ENCODE data around the gene CELF2. TPM values are rescaled to one million over a fixed set of nuclear protein-coding genes. Genes with fewer than 3 reads are reported as not detected.

The CELF2 gene
- total RNA-seq, 4 donors from 2014 or later, result 8.7 to 28.6 (median 22.9) TPM

- no peak overlapping the region for H3K27ac ChIP-seq
- H3K4me1 ChIP-seq, result peaks cover 23% of the 10 kb centered on the region
- no peaks in the 10 kb centered on the region for H3K27me3 ChIP-seq
- H3K9me3 ChIP-seq, result no peaks in the 10 kb centered on the region
- WGBS, result 70% methylated on average over 8 of the region's 8 CpGs
- no peak overlapping the region for H3K4me3 ChIP-seq
- no peak for DNase-seq (ENCODE audit: low spot score in 2 of 2)
- no peaks in the 10 kb centered on the region for H3K36me3 ChIP-seq
- no peak for TF ChIP-seq CTCF (IDR thresholded peaks at IDR 0.05)
- no peak for TF ChIP-seq POLR2A (IDR thresholded peaks at IDR 0.05)
- TF ChIP-seq POLR2AphosphoS5 (IDR thresholded peaks at IDR 0.05), result no peak
- TF ChIP-seq EP300 (IDR thresholded peaks at IDR 0.05), result no peak
Measured at GRCh38 chr10:11334436-11334835, 316.8 kb downstream of the CELF2 start.

- Histone ChIP-seq H3K9me3 (no peaks in the 10 kb centered on the region), H3K27ac (no peak overlapping the region), H3K4me1 (peaks cover 16% of the 10 kb centered on the region), H3K27me3 (no peaks in the 10 kb centered on the region), H3K4me3 (no peak overlapping the region), H3K36me3 (no peaks in the 10 kb centered on the region)
- 71% methylated on average over 12 of the region's 12 CpGs for WGBS
- no peak for DNase-seq (ENCODE audit: low spot score in 2 of 2)
- TF ChIP-seq CTCF (IDR thresholded peaks at IDR 0.05), result no peak
- no peak for TF ChIP-seq POLR2A (IDR thresholded peaks at IDR 0.05)
- no peak for TF ChIP-seq EP300 (IDR thresholded peaks at IDR 0.05)
- TF ChIP-seq POLR2AphosphoS5 (IDR thresholded peaks at IDR 0.05), result no peak
Measured at GRCh38 chr10:11335167-11335652, 317.5 kb downstream of the CELF2 start.

- WGBS, result 93% methylated on average over 12 of the region's 12 CpGs
- Histone ChIP-seq H3K4me3 (no peak overlapping the region), H3K9me3 (no peaks in the 10 kb centered on the region), H3K27ac (no peak overlapping the region), H3K27me3 (no peaks in the 10 kb centered on the region), H3K36me3 (no peaks in the 10 kb centered on the region), H3K4me1 (peaks cover 8% of the 10 kb centered on the region)
- DNase-seq (ENCODE audit: low spot score in 2 of 2), result no peak
- TF ChIP-seq EP300 (IDR thresholded peaks at IDR 0.05) (no peak), POLR2A (IDR thresholded peaks at IDR 0.05) (no peak), POLR2AphosphoS5 (IDR thresholded peaks at IDR 0.05) (no peak), CTCF (IDR thresholded peaks at IDR 0.05) (no peak)
Measured at GRCh38 chr10:11335881-11336430, 318.3 kb downstream of the CELF2 start.

GRCh38 chr10:11336722-11337162 lies 319.1 kb downstream of the CELF2 start:
- no peaks in the 10 kb centered on the region for H3K36me3 ChIP-seq
- WGBS, result 79% methylated on average over 8 of the region's 8 CpGs
- no peak overlapping the region for H3K27ac ChIP-seq
- no peaks in the 10 kb centered on the region for H3K9me3 ChIP-seq
- no peaks in the 10 kb centered on the region for H3K27me3 ChIP-seq
- no peak for DNase-seq (ENCODE audit: low spot score in 2 of 2)
- TF ChIP-seq POLR2A (IDR thresholded peaks at IDR 0.05), result no peak
- no peak for TF ChIP-seq EP300 (IDR thresholded peaks at IDR 0.05)
- no peak for TF ChIP-seq POLR2AphosphoS5 (IDR thresholded peaks at IDR 0.05)
- TF ChIP-seq CTCF (IDR thresholded peaks at IDR 0.05), result no peak
- H3K4me3 ChIP-seq, result no peak overlapping the region
- H3K4me1 ChIP-seq, result peaks cover 3% of the 10 kb centered on the region

GRCh38 chr10:11337516-11337915 lies 319.8 kb downstream of the CELF2 start:
- Histone ChIP-seq H3K27me3 (no peaks in the 10 kb centered on the region), H3K9me3 (no peaks in the 10 kb centered on the region), H3K36me3 (no peaks in the 10 kb centered on the region), H3K4me1 (no peaks in the 10 kb centered on the region), H3K27ac (no peak overlapping the region), H3K4me3 (no peak overlapping the region)
- no peak for DNase-seq (ENCODE audit: low spot score in 2 of 2)
- no peak for TF ChIP-seq POLR2A (IDR thresholded peaks at IDR 0.05)
- TF ChIP-seq EP300 (IDR thresholded peaks at IDR 0.05), result no peak
- no peak for TF ChIP-seq POLR2AphosphoS5 (IDR thresholded peaks at IDR 0.05)
- TF ChIP-seq CTCF (IDR thresholded peaks at IDR 0.05), result no peak
- whole genome bisulfite sequencing, result 83% methylated on average over 12 of the region's 15 CpGs

Data from suprapubic skin (tissue), 4 donors.